Coronary artery (tissue), 2 donors: ENCODE measurements around the gene FBXL17.
A peak's percentile ranks its signal among the peaks of the same experiment; 100 is the strongest.

Source experiments
- DNase-seq: peaks from one replicate; pipeline ENCODE4 v3.0.0-alpha.2; 2017; ENCODE audit warnings: low spot score
- H3K27ac ChIP-seq, 2 donors: fragments of 200-600 bp; sonication (generic); one replicate each; pipeline ENCODE4 v1.5.1; 2016 to 2019
- H3K4me3 ChIP-seq: fragments of 200-600 bp; sonication (generic); 2 replicates; pipeline ENCODE4 v1.5.1; 2016; ENCODE audit warnings: mild to moderate bottlenecking, moderate library complexity
- CTCF ChIP-seq: fragments of 200-600 bp; sonication (generic); IDR thresholded peaks from one replicate; pipeline ENCODE4 v1.5.1; 2019; ENCODE audit warnings: antibody characterized with exemption

The FBXL17 gene

DNA sequence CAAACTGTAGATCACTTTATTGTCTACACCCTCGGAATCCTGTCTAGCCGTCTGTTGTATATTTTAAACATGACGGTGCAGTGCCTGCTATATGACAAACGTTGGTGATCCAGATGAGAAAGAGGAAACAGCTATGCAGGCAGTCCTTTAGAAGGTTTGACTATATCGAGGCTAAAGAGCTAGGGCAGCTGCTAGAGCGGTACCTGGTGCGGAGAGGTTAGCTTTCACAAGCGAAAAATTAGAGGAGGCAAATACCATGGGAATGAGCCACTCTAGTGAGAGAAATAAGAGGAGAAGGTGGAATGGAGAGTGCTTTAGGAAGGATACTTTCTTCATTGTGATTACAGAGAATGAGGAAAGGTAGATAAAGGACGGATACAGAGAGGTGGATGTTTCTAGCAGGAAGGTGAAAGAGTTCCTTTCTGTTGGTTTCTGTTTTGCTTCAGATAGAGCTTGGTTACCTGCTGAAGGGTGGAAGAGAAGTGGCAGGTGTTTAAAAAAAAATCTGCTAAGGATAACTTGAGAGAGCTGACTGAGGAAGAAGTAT is 959 bp upstream of the FBXL17 start:
- DNase-seq: no peak
- H3K4me3 ChIP-seq: peak overlapping the region; percentile 99
- TF ChIP-seq CTCF: no peak
- H3K27ac ChIP-seq: peak overlapping the region; percentile 99 to 100

GRCh38 chr5:108381350-108381953 is 446 bp downstream of the FBXL17 start:
- peak overlapping the region; percentile 99 to 100 for H3K27ac ChIP-seq
- H3K4me3 ChIP-seq: peak overlapping the region; percentile 99
- no peak for TF ChIP-seq CTCF
- peak; percentile 88 for DNase-seq

DNA sequence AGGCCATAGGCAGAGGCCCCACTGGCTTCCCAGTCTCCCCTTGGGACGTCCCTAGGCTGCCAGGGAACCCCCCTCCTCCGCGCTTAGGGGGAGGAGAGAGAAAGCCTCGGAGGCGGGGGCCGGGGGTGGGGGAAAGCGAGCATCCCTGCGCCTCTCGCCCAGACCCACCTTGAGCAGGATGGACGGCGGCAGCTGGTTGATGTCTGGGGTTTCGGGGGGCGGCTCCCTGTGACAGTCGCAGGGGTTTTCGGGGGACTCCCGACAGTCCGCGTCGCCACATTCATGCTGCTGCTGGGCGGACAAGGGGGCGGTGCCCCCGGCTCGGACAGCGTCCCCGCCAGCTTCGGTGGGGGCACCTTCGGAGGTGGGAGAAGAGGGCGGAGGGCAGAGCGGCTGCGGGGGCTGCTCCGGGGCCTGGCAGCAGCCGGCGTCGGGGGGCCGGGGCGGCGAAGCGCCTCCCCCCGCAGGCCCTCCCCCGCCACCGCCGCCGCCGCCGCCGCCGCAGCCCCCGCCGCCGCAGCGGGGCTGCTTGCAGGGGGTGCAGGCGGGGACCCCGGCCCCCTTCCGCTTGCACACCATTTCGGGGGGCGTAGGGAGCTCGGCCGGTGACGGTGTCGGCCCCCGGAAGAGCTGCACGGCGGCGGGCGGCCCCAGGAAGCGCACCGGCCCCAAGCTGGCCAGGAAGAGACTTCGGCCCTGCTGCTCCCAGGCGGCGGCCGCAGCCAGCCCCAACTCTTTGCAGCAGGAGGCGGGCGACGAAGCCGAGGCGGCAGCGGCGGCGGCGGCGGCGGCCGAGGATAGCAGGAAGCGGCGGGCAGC is 1.2 kb downstream of the FBXL17 start:
- TF ChIP-seq CTCF: no peak
- Histone ChIP-seq H3K27ac (peak overlapping the region; percentile 99 to 100), H3K4me3 (peak overlapping the region; percentile 99)
- DNase-seq: peak; percentile 80

DNA sequence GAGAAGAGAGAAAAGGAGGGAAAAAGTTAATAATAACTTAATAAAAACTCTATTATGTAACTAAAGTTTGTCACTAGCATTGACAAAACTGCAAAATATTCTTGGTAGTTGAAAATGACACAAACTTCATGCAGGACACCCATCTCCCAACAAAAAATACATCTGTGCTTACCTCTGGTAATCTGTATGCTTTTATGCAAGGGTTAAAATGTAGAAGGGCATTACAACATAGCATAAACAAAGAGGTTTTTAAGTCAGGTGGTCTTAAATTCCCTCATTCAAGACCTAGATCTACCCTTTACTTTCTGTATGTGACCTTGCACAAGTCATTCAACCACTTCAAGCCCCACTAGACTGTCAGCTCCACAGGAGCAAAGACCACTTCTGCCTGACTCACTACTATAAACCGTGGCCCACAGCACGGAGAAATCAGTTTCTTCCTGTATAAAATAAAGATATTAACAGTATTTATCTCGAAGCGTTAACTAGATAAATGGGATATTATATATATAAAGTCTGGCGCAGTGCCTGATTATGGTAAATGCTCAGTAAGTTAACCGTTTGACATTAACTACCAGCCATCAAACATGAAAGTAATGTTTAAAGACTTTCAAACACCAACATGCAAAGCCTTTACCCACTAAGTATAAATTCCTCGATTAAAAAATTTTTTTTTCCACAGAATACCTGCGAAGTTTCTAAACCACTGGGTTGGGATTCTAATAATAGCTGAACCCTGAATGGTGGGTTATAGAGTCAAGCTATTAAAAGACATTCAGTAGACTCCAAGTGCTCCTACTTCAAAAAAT is 2.0 kb downstream of the FBXL17 start:
- Histone ChIP-seq H3K4me3 (peak overlapping the region; percentile 99), H3K27ac (peak overlapping the region; percentile 99 to 100)
- no peak for TF ChIP-seq CTCF
- DNase-seq: no peak

DNA sequence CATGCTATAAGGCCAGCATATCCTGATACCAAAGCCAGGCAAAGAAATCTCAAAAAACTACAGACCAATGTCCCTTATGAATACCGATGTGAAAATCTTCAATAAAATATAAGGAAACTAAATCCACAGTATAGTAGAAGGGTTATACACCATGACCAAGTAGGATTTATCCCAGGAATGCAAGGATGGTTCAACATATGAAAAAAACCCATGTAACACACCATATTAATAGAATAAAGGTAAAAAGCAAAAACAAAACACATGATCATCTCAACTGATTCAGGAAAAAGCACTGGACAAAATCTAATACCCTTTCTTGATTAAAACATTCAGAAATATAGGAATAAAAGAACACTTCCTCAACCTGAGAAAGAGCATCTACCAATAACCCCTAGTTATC is 6.1 kb downstream of the FBXL17 start:
- no peak overlapping the region for H3K4me3 ChIP-seq
- no peak for DNase-seq
- no peak overlapping the region for H3K27ac ChIP-seq
- TF ChIP-seq CTCF: no peak

- Histone ChIP-seq H3K4me3 (no peak overlapping the region), H3K27ac (no peak overlapping the region)
- DNase-seq: no peak
- TF ChIP-seq CTCF: no peak
Measured at GRCh38 chr5:108373426-108373825, 8.5 kb downstream of the FBXL17 start.
